Glomerular visceral epithelial cell (primary cell): Measurements from ENCODE around the gene ATP2B3.

Experiments used
- DNase-seq: peaks from one replicate; pipeline ENCODE4 v3.0.0-alpha.2; 2016; ENCODE audit errors: extremely low spot score

Gene ATP2B3

DNA sequence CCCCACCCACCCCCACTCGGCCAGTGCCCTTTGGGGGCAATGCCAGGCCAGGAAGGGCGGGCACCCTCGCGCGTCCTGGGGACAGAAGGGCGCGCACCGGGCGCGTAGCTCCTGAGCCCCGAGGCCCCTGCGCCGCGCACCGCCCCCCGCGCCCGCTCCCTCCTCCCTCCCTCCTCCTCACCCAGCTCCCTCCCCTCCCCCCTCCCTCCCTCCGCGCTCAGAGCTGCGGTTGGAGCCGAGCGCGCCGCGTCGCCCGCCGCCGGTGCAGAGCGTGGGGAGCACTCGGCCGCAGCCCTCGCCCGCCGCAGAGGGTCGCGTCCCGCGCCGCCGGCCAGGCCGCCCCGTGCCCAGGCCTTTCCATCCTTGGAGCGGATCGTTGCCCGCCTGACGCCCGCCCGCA, at the start of gene ATP2B3:
TSS of gene ATP2B3 (plus strand) at position 220 of the 400 bp plus-strand sequence. CDS start 18,606 bp downstream, outside the sequence.
- no peak for DNase-seq

DNA sequence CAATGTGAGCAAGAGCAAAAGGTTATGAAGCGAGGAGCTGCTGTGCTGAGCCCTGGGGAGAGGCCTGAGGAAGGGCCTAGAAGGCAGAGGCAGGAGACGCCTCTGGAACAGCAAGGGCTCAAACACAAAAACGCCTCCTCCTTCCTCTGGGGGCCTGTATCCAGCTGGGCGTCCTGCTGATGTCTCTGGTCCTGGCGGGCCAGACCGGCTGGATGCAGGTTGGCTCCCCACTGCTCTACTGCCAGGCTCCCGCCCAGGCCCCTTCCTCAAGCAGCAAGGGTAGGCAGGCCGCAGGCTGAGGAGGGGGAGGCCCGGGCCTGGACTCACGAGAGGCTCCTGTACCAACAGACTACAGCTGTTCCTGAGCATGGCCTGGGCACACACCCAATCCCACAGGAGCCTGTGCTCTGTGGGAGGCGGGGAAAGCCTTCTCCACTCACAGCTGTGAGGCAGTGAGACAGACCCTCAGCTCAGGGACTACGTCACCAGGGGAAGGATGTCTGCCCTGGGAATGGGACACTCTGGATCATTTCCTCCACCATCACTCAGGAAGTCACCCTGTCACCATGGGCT, 49.3 kb upstream of the ATP2B3 start:
- DNase-seq = no peak

DNA sequence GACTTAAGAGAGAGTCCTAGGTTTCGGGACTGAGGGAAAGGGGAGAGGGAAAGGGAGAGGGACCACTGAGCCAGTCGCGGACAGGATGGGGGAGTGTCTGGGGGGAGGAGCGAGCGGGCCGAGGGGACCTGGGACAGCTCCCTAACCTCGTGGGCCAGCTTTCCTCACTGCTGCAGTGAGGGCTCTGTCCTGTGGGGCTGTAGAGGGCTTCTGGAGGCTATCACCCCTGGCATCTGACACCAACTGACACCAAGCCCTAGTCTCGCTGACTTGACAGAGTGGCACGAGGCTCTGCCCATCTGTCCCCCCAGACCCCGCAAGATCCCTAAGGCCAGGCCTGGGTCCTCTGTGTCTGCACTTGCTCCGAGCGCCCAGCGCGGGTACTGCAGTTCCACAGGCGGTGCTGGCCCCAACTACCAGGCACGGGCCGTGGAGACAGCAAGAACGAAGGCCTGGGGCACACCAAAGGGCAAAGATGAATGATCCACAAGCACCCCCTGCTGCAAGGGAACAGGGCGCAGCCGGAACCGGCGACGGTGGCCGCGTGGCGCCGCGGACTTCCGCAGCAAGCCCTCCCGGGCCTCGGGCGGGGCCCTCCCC, 47.5 kb upstream of the ATP2B3 start:
- DNase-seq = peak; percentile 27

DNA sequence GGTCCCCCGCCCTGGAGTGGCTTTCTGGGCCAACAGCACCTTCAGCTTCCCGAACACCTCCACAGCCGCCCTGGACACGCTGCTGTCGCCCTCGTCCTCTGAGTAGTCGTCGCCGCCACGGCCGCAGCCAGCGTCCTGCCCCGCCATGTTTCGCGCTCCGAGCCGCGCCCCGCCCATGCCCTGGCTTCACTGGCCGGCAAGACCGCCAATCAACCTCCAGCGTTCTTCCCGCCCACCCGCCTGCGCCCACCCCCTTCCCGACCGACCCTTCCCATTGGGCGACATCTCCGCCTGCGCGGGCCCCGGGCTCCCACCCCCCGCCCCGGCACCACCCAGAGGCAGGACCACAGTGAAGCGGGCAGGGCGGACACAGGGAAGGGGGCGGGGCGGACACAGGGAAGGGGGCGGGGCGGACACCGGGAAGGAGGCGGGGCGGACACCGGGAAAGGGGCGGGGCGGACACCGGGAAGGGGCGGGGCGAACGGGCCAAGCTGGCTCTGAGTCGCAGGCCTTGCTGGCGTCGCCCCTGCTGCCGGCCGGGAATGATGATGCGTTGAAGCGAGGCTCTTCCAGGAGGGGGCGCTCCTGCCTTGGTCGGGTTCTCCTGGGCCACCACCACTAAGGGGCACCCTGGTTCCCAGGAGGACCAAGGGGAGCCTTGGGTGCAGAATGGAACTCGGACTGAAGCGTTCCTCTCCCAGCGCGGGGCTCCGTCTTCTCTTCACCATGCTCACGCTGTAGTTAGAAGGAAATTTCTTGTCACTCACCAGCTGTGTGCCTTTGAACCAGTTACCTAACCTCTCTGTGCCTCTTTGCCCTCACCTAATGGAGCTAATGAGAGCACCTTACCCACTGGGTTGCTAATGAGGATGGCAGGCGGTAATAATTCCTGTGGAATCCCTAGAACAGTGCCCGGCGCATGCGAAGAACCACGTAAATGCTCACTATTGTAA, 46.8 kb upstream of the ATP2B3 start, which contains the start of gene HAUS7:
TSS of gene HAUS7 (minus strand) at position 166 of the 953 bp plus-strand sequence. CDS start at position 147, 19 bp downstream.
- DNase-seq = peak; percentile 92

DNA sequence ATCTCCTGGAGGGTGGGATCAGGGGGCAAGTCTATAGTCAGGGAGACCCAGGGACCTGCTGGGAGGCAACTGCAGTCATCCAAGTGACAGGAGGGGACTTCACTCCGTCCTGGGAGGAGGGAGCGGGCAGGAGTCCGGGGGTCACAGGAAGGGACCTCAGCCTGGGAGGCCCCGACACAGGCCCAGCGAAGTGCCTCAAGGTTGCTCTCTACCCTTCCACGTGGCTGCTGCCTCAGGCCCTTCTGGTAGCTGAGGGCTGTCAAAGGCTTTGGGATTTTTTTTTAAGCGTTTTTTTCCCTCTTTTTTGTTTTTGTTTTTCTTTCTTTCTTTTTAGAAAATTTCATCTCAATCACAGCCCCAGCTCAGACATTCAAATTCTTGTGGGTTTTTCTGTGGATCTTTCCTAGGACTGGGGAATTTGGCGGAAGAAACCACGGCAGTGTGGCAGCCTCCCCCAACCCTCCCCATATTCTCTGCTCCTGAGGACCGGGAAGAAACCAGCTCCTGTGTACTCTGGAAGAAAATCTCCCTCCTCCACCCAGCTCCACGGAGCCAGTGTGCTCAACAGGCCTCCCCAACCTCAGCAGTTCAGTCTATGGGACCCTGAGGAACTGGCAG, 45.7 kb upstream of the ATP2B3 start:
- DNase-seq = peak; percentile 12

DNA sequence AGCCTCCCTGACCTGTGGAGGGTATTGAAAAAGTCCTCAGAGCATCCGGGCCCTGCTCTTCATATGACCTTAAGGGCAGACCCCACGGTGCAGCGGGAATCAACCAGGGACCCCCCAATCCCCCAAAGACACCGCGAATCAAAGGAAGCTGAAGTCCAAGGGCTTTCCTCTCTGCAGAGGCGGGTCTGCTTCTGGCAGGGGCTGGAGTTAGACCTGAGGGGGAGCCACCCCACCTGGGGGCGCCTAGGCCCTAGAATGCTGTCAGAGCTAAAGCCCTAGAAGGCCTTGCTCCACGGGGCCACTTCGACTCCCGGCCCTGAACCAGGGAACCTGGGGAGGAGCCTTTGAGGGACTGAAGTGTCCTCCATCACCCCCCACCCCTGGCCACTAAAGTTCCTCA, 44.3 kb upstream of the ATP2B3 start:
- no peak for DNase-seq

DNA sequence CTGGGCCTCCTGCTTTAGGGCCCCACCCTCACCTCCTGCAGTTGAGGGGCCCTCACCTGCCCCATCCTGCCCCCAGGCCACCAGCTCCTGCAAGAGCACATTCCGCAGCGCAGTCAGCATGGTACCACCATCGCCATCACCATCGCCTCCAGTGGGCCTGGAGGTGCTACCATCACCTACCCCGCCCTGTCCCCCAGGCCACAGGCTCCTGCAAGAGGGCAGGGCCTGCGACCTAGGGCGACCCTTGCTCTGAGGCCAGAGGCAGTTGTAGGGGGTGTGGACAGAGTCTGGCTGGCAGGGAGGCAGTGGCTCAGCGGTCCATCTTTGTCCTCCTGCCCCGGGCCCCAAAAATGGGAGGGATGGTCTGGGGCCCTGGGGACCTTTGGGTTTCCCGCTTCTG, 43.2 kb upstream of the ATP2B3 start:
- DNase-seq = no peak

DNA sequence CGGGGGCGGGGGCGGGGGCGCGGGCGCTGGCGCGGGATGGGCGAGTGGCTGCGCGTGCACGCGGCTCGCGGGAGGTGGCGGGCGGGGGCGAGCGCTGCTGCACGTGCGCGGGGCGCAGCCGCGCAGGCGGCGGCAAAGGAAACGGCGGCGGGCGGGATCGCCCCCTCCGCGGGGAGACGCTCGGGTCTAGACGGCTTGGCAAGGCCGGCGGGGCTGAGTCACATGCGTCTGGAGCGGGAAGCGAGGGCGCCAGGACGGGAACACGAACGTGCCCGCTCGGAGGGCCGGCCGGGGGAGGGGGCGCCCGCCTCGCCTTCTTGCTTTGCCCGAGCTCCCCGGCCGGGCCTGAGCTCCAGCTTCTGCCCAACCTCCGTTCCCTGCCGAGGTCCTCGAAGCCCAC, 42.7 kb upstream of the ATP2B3 start:
- peak; percentile 25 for DNase-seq

DNA sequence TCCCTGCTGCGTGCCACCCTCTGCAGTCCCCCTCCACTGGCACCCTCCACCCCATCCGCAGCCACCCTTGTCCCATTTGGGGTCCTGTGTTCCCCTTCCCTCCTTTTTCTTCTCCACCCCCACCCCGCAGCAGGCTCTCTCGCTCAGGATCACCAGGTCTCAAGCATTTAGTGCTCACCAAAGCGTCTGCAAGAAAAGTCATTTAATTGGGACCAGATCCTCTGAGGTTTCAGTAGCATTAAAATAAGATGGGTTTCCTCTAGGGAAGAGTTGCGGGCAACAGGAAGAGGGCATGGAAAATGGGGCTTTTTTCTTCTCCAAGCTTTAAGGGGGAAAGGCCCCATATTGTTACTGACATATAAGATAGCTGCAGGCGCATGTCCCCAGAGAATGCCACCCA, 42.2 kb upstream of the ATP2B3 start:
- no peak for DNase-seq

DNA sequence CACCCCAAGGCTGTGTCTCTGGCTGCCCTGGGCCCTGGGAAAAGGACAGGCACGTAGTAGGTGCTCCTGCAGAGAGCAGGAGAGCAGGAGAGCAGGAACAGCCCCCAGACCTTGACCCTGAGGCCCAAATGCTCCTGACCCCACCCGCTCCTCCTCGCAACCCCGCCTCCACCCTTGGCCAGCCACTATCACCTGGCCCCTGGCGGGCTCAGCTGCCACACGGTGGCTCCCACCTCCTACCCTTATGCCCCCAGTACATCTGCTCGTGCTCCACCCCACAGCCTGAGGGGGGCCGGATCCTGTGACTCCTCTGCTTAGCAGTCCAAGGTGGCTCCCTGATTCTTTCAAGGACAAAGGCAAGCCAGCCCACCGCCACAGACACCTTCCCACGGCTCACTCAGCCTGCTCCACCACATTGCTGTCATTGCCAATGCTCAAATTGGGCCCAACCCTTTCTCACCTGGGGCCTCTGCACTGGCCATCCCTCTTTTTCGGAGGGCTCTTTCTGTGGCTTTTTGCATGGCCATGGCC, 41.6 kb upstream of the ATP2B3 start:
- no peak for DNase-seq

DNA sequence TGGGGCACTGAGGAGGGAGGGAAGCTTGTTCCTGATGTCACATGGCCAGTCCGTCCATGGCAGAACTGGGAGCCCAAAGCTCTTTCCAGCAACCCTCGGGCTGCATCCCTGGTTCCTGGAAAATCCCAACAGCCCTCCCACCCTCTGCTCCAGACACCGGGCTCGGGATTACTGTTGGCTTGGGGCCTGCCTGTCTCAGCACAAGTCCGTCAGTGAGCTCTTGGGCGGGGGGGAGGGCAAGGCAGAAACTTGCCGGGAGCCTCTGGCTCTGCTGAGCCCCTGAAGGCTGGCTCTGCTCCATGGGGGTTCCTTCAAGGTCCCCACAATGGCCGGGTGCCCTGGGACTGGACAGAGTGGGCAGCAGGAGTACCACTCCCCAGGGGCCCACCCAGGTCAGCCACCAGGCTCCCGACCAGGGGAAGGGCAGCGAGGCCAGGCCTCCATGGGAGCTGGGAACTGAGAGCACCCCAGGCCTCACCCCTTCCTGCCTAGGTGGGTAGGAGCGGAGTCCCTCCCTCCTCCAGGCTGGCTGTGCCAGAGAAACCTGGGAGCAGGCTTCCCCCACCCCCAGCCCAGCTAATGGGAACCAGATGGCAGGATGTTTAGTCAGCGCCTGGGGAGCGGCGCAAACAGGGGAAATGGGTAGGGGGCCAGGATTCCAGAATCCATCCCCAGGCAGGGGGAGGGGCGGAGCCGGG, 40.6 kb upstream of the ATP2B3 start:
- DNase-seq = no peak

DNA sequence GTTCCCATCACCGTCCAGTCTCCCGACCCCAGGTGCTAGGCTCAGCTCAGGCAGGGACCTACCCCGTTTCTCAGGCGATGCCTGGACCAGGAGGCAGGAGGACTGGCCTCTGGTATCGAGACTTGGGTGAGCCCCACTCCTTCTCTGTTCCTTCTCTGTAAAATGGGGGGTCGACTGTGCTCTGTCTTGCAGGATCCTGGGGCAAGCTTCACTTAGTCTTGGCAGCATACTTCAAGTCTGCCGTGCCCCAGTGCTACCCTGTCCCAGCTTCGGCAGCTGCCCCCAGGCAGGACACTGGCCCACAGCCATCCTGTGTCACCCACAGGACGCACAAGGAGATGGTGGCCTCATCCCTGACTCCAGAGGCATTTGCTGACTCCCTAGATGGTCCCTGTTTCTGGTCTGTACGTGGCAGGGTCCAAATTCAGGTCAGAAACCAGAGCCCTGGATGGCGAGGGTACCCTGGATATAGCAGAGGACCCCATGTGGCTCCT, 40.0 kb upstream of the ATP2B3 start:
- DNase-seq = no peak

DNA sequence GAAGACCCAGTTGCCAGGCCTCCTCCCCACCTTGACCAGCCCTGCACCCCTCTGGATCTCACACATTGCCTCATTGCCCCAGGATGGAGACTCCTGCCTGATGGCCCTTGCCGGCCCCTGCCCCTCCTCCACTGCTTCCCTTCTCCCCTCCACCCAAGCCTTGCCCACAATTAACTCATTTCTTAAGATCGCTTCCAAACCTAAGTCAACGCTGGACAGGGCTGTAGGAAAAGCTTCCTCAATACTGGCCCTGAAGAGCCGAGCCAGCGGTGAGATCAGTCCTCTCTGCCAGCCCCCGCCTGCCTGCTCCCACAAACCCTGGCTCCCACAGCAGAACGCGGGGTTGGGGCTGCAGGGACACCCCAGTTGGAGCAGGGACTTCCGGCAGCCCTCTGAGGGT, 39.5 kb upstream of the ATP2B3 start:
- DNase-seq = no peak

DNA sequence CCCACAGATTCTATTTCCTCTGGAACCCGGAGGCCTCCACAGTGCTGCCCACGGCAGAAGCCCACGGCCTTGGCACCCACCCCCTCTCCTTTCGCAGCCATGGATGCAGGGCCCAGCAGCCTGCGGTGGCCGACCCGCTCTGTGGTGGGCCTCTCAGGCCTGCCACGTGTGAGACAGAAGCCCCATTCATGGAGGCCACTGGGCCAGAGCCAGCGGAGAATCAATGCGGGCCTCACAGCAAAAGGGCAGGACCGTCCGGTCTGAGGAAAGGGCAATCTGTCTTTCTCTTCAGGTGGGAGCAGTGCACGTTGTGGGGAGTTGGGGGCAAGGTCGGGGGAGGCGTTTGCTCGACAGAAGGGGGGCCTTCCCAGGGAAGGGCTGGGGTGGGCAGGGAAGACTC, 38.7 kb upstream of the ATP2B3 start:
- no peak for DNase-seq

DNA sequence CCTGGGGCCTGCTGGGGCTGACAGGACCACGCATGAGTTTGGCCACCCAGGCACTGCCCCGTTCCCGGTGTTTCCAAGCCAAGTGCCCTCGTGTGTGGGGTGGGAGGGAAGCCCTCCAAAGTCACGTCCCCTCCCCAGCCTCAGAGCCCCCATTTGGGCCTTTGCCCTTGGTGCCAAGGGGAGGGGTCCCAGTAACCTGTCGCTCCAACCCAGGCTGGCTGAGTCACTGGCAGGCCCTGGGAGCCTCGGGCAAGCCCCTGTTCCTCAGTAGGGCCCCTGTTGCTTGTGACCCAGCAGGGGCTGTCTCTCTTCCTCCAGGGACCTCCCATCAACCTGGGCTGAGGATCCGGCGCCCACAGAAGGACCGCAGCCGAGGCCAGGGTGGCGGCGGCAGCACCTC, 36.4 kb upstream of the ATP2B3 start:
- no peak for DNase-seq

DNA sequence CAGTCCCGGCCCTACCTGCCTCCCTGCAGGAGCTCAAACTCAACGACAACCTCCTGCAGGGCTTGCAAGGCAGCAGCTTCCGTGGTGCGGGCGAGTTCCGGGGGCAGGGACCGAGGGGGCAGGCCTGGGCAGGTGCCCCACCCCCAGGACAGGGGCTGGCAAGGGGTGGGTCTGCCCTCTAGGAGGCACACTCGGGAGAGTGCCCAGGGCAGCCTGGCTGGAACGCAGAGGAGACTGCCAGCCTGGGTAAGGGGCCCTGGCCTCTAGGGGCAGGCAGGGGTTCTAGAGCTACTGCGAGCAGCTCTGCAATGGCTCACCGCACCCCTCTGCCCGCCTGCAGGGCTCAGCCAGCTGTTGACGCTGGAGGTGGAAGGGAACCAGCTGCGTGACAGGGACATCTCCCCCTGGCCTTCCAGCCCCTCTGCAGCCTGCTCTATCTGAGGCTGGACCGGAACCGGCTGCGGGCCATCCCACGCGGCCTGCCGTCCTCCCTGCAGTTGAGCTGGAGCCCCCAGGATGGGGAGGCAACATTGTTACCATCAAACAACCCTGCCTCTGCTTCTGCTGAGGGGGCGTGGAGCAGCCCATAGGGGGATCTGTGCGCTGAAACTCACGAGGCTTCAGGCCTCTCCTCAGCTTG, 34.9 kb upstream of the ATP2B3 start:
- DNase-seq = no peak

DNA sequence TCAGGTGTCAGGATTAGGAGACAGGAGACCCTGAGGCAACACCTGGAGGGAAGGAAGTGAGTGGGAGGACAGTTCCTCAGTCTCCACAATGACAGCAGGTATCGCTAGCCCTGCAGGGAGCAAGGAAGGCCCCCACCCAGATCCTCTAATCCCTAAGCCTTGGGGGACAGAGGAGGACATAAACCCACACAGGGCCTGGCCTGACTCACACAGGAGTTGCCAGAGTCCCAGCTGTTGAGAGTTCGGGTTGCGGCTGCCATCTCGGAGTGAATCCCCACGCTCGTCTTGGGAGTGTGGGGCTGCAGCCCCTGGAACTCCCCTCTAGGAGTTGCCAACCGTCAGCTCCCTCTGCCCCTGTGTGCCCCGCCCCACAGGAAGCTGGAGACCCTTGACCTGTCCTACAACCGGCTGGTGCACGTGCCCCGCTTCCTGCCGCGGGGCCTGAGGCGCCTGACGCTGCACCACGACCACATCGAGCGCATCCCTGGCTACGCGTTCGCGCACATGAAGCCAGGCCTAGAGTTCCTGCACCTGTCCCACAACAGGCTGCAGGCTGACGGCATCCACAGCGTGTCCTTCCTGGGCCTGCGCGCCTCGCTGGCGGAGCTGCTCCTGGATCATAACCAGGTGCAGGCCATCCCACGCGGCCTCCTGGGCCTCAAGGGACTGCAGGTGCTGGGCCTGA, 31.9 kb upstream of the ATP2B3 start:
- DNase-seq = no peak

DNA sequence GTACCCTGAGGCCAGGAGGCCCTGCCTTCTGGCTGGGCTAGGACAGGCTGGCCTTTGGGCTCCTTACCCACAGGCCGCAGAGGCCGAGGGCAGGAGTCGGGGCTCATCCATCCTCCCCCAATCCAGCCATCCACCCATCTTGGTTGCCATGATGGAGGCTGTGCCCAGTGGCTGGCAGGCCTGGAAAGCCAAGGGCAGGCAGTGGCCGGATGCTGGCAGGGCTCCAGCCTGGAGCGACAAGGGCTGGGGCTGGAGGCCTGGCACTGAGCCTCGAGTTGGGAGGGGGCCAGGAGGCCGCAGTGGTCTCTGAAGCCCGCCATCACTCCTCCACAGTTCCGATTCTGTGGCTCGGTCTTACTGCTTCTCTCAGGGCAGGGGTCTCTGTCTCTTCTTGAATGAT, 31.3 kb upstream of the ATP2B3 start:
- no peak for DNase-seq

DNA sequence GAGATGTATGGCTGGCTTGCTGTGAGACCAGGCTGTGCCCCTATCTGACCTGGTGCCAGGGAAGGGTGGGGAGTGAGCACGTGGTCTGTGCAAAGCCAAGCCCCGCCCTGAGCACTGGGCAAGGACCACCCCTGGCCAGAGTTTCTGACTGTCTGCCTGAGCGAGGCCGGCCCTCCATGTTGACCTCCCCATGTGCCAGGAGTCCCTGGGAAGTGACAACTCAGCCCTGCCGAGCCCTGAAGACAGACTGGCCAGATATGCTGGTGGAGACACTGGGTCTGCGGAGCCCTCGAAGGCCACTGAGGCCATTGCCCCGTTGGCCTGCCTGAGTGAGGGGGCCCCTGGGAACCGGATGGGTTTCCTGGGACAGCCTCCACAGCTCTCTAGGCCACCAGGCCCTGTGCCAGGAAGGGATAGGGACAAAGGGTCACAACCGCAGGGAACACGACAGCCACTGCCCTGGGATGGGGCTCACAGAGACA, 29.8 kb upstream of the ATP2B3 start:
- DNase-seq = no peak
